Measurements from ENCODE around the gene AOX1. TPM values are rescaled to one million over a fixed set of nuclear protein-coding genes. Genes with fewer than 3 reads are reported as not detected.
"Not testable (repeated sequence)": the region's sequence is repeated elsewhere in the genome, so short reads cannot be mapped to it uniquely, and the experiment has no call there.

Gene AOX1
- total and polyA plus RNA-seq, 9 donors, result 0.65 to 1.9 (median 1.2) TPM

DNA sequence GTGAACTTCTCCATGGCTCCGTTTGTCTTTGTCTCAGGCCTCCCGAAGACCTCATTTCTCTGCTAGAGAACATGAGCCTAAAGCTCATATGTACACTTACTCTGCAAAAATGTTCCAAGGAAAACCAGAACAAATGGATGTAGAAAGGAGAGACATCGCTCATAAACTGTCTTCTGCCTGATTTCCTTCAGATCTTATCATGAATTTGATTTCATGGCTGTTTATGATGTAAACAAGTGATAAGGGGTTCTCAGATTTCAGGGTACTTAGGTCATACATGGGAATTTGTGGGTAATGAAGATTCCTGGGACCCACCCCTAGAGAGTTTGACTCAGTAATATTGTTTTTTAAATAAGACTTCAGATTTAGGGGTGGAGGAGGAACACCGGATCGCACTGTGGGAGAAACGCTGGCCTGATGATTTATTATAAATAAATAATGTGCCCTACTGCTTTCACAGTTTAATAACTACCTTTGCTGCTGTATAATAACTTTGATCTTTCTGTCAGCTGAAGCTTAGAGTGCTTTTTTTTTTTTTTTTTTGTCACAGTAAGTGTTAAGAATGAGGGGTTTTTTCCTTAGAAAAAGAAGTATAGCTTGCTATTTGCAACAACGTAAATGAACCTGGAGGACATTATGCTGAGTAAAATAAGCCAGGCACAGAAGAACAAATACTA lies 14.9 kb downstream of the AOX1 start:
- Histone ChIP-seq H3K27me3 (ENCODE audit: control insufficient read depth, insufficient read depth, low read length) (no peaks in the 10 kb centered on the region), H3K4me1 (ENCODE audit: control insufficient read depth, insufficient read depth, low read length) (no peaks in the 10 kb centered on the region), H3K27ac (ENCODE audit: low read length) (no peak overlapping the region), H3K36me3 (ENCODE audit: control insufficient read depth, insufficient read depth, low read length) (no peaks in the 10 kb centered on the region), H3K9me3 (replicated peaks; ENCODE audit: control insufficient read depth, low read depth, low read length) (no peaks in the 10 kb centered on the region), H3K4me3 (ENCODE audit: low read length) (no peak overlapping the region)
- WGBS (ENCODE audit: insufficient coverage), result 100% methylated on average over 1 of the region's 7 CpGs
- no peak for DNase-seq

GRCh38 chr2:200602584-200602983 lies 16.8 kb downstream of the AOX1 start:
- 94% methylated on average over 3 of the region's 4 CpGs for WGBS (ENCODE audit: insufficient coverage)
- H3K27ac ChIP-seq (ENCODE audit: low read length), result no peak overlapping the region
- no peaks in the 10 kb centered on the region for H3K9me3 ChIP-seq (replicated peaks; ENCODE audit: control insufficient read depth, low read depth, low read length)

GRCh38 chr2:200603972-200604371 lies 18.2 kb downstream of the AOX1 start:
- Histone ChIP-seq H3K27ac (ENCODE audit: low read length) (no peak overlapping the region), H3K4me1 (ENCODE audit: control insufficient read depth, insufficient read depth, low read length) (no peaks in the 10 kb centered on the region), H3K9me3 (replicated peaks; ENCODE audit: control insufficient read depth, low read depth, low read length) (no peaks in the 10 kb centered on the region), H3K27me3 (ENCODE audit: control insufficient read depth, insufficient read depth, low read length) (no peaks in the 10 kb centered on the region), H3K36me3 (ENCODE audit: control insufficient read depth, insufficient read depth, low read length) (no peaks in the 10 kb centered on the region), H3K4me3 (ENCODE audit: low read length) (no peak overlapping the region)
- 80% methylated on average over 1 of the region's 3 CpGs for WGBS (ENCODE audit: insufficient coverage)
- DNase-seq, result no peak

More at GRCh38 chr2:200602584-200602983, 16.8 kb downstream of the AOX1 start:
- H3K4me1 ChIP-seq (ENCODE audit: control insufficient read depth, insufficient read depth, low read length), result no peaks in the 10 kb centered on the region
- no peaks in the 10 kb centered on the region for H3K27me3 ChIP-seq (ENCODE audit: control insufficient read depth, insufficient read depth, low read length)
- H3K36me3 ChIP-seq (ENCODE audit: control insufficient read depth, insufficient read depth, low read length), result no peaks in the 10 kb centered on the region
- H3K4me3 ChIP-seq (ENCODE audit: low read length), result no peak overlapping the region
- no peak for DNase-seq

GRCh38 chr2:200604571-200605255 lies 18.9 kb downstream of the AOX1 start:
- peak; percentile 59 for DNase-seq
- no peaks in the 10 kb centered on the region for H3K9me3 ChIP-seq (replicated peaks; ENCODE audit: control insufficient read depth, low read depth, low read length)
- H3K4me1 ChIP-seq (ENCODE audit: control insufficient read depth, insufficient read depth, low read length), result no peaks in the 10 kb centered on the region
- WGBS (ENCODE audit: insufficient coverage), result 47% methylated on average over 3 of the region's 5 CpGs
- no peaks in the 10 kb centered on the region for H3K27me3 ChIP-seq (ENCODE audit: control insufficient read depth, insufficient read depth, low read length)
- no peak overlapping the region for H3K27ac ChIP-seq (ENCODE audit: low read length)
- H3K36me3 ChIP-seq (ENCODE audit: control insufficient read depth, insufficient read depth, low read length), result no peaks in the 10 kb centered on the region
- H3K4me3 ChIP-seq (ENCODE audit: low read length), result no peak overlapping the region

DNA sequence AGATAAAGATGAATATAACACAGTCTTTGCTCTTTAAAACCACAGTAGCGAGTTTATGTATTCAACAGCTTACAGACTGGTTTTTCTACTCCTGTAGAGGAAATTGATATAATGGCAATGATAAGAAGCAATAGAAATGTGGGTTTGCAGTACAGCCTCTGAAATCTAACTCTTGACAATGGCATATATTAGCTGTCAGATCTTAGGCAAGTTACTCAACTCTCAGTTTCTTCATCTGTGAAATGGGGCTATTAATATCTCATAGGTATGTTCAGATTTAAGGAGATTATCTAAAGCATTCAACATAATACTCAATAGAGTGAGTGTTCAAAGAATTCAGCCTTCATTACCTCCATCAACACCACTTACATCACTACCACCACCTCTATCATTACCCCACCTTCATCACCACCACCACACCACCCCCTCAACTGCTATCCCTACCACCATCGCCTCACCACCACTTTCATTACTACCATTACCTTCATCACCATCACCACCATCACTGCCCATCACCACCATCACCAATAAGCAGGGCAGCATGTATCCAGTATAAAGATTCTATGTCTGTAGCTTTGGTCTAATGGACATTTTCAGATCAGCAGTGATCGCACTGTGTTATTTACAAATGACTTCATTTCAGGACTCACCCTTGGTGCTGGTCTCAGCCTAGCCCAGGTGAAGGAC lies 22.7 kb downstream of the AOX1 start:
- Histone ChIP-seq H3K4me1 (ENCODE audit: control insufficient read depth, insufficient read depth, low read length) (no peaks in the 10 kb centered on the region), H3K27ac (ENCODE audit: low read length) (no peak overlapping the region), H3K27me3 (ENCODE audit: control insufficient read depth, insufficient read depth, low read length) (no peaks in the 10 kb centered on the region), H3K9me3 (replicated peaks; ENCODE audit: control insufficient read depth, low read depth, low read length) (no peaks in the 10 kb centered on the region), H3K36me3 (ENCODE audit: control insufficient read depth, insufficient read depth, low read length) (no peaks in the 10 kb centered on the region), H3K4me3 (ENCODE audit: low read length) (no peak overlapping the region)
- 100% methylated on average over 1 of the region's 3 CpGs for WGBS (ENCODE audit: insufficient coverage)
- DNase-seq, result no peak

DNA sequence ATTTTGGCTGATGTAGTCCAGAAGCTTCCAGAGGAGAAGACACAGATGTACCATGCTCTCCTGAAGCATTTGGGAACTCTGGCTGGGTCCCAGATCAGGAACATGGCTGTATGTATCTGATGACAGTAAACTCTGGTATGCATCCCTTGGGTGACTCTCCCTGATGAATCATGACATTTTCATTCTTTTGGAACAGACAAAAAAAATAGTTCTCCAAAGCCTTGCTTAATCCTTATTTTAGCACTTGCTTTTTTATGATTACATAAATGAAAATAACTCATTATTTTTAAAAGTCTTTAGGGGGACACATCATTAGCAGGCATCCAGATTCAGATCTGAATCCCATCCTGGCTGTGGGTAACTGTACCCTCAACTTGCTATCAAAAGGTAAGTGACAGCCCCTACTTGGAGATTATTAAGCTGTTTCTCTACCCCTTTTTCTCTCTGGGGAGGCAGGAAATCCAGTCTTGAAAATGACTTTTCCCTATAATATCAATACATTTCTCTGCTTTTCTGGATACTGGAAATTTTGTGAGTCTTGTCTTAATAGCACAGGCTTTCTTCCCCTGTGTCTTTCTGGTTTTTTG lies 23.3 kb downstream of the AOX1 start:
- H3K4me1 ChIP-seq (ENCODE audit: control insufficient read depth, insufficient read depth, low read length), result no peaks in the 10 kb centered on the region
- no peaks in the 10 kb centered on the region for H3K27me3 ChIP-seq (ENCODE audit: control insufficient read depth, insufficient read depth, low read length)
- H3K9me3 ChIP-seq (replicated peaks; ENCODE audit: control insufficient read depth, low read depth, low read length), result no peaks in the 10 kb centered on the region
- H3K27ac ChIP-seq (ENCODE audit: low read length), result no peak overlapping the region
- no peak overlapping the region for H3K4me3 ChIP-seq (ENCODE audit: low read length)
- DNase-seq, result no peak
- H3K36me3 ChIP-seq (ENCODE audit: control insufficient read depth, insufficient read depth, low read length), result no peaks in the 10 kb centered on the region

DNA sequence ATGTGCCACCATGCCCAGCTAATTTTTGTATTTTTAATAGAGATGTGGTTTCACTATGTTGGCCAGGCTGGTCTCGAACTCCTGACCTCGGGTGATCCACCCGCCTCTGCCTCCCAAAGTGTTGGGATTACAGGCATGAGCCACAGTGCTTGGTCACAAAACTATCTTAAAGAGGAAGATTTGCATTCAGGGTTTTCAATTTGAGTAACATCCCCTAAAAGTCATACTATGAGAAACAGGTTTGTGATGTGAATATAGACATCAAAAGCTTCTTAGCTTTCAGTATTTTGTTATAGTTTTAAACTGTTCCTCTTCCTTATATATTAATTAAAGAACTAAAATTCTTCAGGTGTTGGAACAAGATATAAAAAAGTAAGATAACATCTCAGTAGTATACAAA lies 24.4 kb downstream of the AOX1 start:
- not testable (repeated sequence) for H3K27me3 ChIP-seq (ENCODE audit: control insufficient read depth, insufficient read depth, low read length); H3K36me3 ChIP-seq (ENCODE audit: control insufficient read depth, insufficient read depth, low read length); H3K9me3 ChIP-seq (replicated peaks; ENCODE audit: control insufficient read depth, low read depth, low read length); DNase-seq; H3K27ac ChIP-seq (ENCODE audit: low read length); H3K4me1 ChIP-seq (ENCODE audit: control insufficient read depth, insufficient read depth, low read length); H3K4me3 ChIP-seq (ENCODE audit: low read length)
- no CpG with 5 or more reads among the region's 3 CpGs for WGBS (ENCODE audit: insufficient coverage)

DNA sequence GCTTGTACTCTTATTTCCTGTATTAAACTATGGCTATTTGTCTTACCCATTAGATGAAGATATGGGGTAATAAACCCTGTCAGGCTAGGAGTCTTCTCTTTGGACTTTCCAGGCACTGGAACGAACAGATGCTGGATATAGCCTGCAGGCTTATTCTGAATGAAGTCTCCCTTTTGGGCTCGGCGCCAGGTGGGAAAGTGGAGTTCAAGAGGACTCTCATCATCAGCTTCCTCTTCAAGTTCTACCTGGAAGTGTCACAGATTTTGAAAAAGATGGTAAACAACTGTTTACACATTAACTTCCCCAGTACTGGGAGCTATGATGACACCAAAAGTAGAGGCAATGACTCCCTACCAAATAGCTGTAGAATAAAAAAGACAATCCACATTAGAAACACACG lies 27.9 kb downstream of the AOX1 start:
- Histone ChIP-seq H3K4me1 (ENCODE audit: control insufficient read depth, insufficient read depth, low read length) (no peaks in the 10 kb centered on the region), H3K4me3 (ENCODE audit: low read length) (no peak overlapping the region), H3K9me3 (replicated peaks; ENCODE audit: control insufficient read depth, low read depth, low read length) (no peaks in the 10 kb centered on the region), H3K36me3 (ENCODE audit: control insufficient read depth, insufficient read depth, low read length) (no peaks in the 10 kb centered on the region), H3K27me3 (ENCODE audit: control insufficient read depth, insufficient read depth, low read length) (no peaks in the 10 kb centered on the region), H3K27ac (ENCODE audit: low read length) (no peak overlapping the region)
- no CpG with 5 or more reads among the region's 4 CpGs for WGBS (ENCODE audit: insufficient coverage)
- DNase-seq, result no peak

DNA sequence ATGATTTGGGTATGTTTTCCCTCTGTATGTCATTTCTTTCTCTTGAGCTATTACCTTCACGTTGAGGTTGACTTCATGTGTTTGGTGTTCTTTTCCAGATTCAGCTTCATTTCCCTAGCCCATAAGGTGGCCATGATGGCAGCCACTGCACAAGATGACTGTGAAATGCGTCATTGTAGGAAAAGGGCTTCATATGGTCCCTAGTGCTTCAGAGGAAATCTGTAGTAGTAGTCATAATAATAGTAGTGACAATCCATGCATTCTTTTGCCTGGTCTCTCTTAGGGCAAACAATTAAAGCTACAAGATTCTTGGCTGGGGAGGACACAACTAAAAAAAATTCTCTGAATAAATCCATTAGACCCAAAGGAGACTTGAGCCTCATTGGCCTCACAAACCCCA lies 28.4 kb downstream of the AOX1 start:
- Histone ChIP-seq H3K27me3 (ENCODE audit: control insufficient read depth, insufficient read depth, low read length) (no peaks in the 10 kb centered on the region), H3K27ac (ENCODE audit: low read length) (no peak overlapping the region), H3K4me1 (ENCODE audit: control insufficient read depth, insufficient read depth, low read length) (no peaks in the 10 kb centered on the region), H3K4me3 (ENCODE audit: low read length) (no peak overlapping the region), H3K36me3 (ENCODE audit: control insufficient read depth, insufficient read depth, low read length) (no peaks in the 10 kb centered on the region), H3K9me3 (replicated peaks; ENCODE audit: control insufficient read depth, low read depth, low read length) (no peaks in the 10 kb centered on the region)
- DNase-seq, result no peak
- 100% methylated on average over 1 of the region's 2 CpGs for WGBS (ENCODE audit: insufficient coverage)

- Histone ChIP-seq H3K27me3 (ENCODE audit: control insufficient read depth, insufficient read depth, low read length) (no peaks in the 10 kb centered on the region), H3K9me3 (replicated peaks; ENCODE audit: control insufficient read depth, low read depth, low read length) (no peaks in the 10 kb centered on the region), H3K36me3 (ENCODE audit: control insufficient read depth, insufficient read depth, low read length) (no peaks in the 10 kb centered on the region), H3K27ac (ENCODE audit: low read length) (no peak overlapping the region), H3K4me1 (ENCODE audit: control insufficient read depth, insufficient read depth, low read length) (no peaks in the 10 kb centered on the region), H3K4me3 (ENCODE audit: low read length) (no peak overlapping the region)
- no CpG with 5 or more reads among the region's 1 CpG for WGBS (ENCODE audit: insufficient coverage)
- DNase-seq, result no peak
Observed at GRCh38 chr2:200615247-200615646, 29.4 kb downstream of the AOX1 start.

All from muscle of leg (tissue), 11 donors.